SU-DHL-6 (cell line): ENCODE results near the gene TMEM11.

Experiments used
- H2AFZ ChIP-seq: fragments of 200-600 bp; sonication (generic); 2 replicates; pipeline ENCODE4 v1.6.1; 2014; ENCODE audit warnings: low read depth, mild to moderate bottlenecking, moderate library complexity, mixed read lengths, antibody characterized with exemption, low read length; ENCODE audit not compliant: severe bottlenecking
- H3F3A ChIP-seq: fragments of 200-600 bp; shearing (Covaris generic); 2 replicates; pipeline ENCODE4 v1.6.0; 2016; ENCODE audit warnings: antibody characterized with exemption, mild to moderate bottlenecking; ENCODE audit not compliant: insufficient read depth
- H3K27ac ChIP-seq: fragments of 200-600 bp; sonication (generic); 2 replicates; pipeline ENCODE4 v1.5.1; 2016; ENCODE audit warnings: low read depth, mild to moderate bottlenecking, low read length, moderate library complexity, mixed read lengths
- H3K27me3 ChIP-seq: fragments of 200-600 bp; sonication (generic), shearing (Covaris generic); 2 replicates; pipeline ENCODE4 v1.6.0; 2014; ENCODE audit warnings: mild to moderate bottlenecking, low read length
- H3K36me3 ChIP-seq: fragments of 200-600 bp; sonication (generic); 2 replicates; pipeline ENCODE4 v1.6.1; 2014; ENCODE audit warnings: mild to moderate bottlenecking, low read length, mixed read lengths
- H3K4me2 ChIP-seq: fragments of 300-600, 200-600 bp; shearing (Covaris generic), sonication (generic); 2 replicates; pipeline ENCODE4 v1.6.0; 2014; ENCODE audit warnings: low read length, low read depth, mild to moderate bottlenecking; ENCODE audit not compliant: poor library complexity, severe bottlenecking
- H3K4me3 ChIP-seq: fragments of 200-600 bp; sonication (generic); 2 replicates; pipeline ENCODE4 v1.5.1; 2014; ENCODE audit warnings: antibody characterized with exemption, low read length, mild to moderate bottlenecking, mixed read lengths; ENCODE audit not compliant: insufficient read depth, poor library complexity, severe bottlenecking
- H3K79me2 ChIP-seq: fragments of 200-600 bp; sonication (generic); 2 replicates; pipeline ENCODE4 v1.6.1; 2014; ENCODE audit warnings: mild to moderate bottlenecking, low read length, moderate library complexity; ENCODE audit not compliant: insufficient read depth
- H3K9ac ChIP-seq: fragments of 200-600 bp; sonication (generic); 2 replicates; pipeline ENCODE4 v1.7.0; 2014; ENCODE audit warnings: mild to moderate bottlenecking, low read length
- H3K9me2 ChIP-seq: fragments of 200-600 bp; sonication (generic); replicated peaks from 2 replicates; pipeline ENCODE4 v1.6.1; 2014; ENCODE audit warnings: low read length; ENCODE audit not compliant: insufficient read depth
- H3K9me3 ChIP-seq: fragments of 200-600 bp; sonication (generic); 2 replicates; pipeline ENCODE4 v1.6.1; 2014; ENCODE audit warnings: low read length, mixed read lengths; ENCODE audit not compliant: insufficient read depth
- H4K20me1 ChIP-seq: fragments of 200-600 bp; sonication (generic); 2 replicates; pipeline ENCODE4 v1.6.1; 2014; ENCODE audit warnings: low read depth, mild to moderate bottlenecking, antibody characterized with exemption, low read length, moderate library complexity, mixed read lengths
- CTCF ChIP-seq: fragments of 200-600 bp; sonication (generic); IDR thresholded peaks from one replicate; pipeline ENCODE4 v1.5.1; 2017; ENCODE audit warnings: antibody characterized with exemption, mild to moderate bottlenecking, low read length, moderate library complexity; ENCODE audit not compliant: insufficient read depth, poor library complexity, severe bottlenecking
- EZH2phosphoT487 ChIP-seq: fragments of 200-600 bp; sonication (generic), shearing (Covaris generic); conservative IDR thresholded peaks from 2 replicates; pipeline ENCODE4 v1.6.1; 2018; ENCODE audit warnings: mild to moderate bottlenecking, antibody characterized with exemption, low read length, moderate library complexity, mixed read lengths

Gene TMEM11

GRCh38 chr17:21152731-21153130 is 61.2 kb downstream of the TMEM11 start:
- Histone ChIP-seq H3K9me2 (no peaks in the 10 kb centered on the region), H3K27ac (no peak overlapping the region), H3K4me3 (no peak overlapping the region), H4K20me1 (no peaks in the 10 kb centered on the region), H3K79me2 (no peaks in the 10 kb centered on the region), H3K9me3 (peaks cover 9% of the 10 kb centered on the region; the same call in 1 of the 2 replicates), H3K27me3 (no peaks in the 10 kb centered on the region), H3F3A (no peaks in the 10 kb centered on the region), H3K36me3 (no peaks in the 10 kb centered on the region), H2AFZ (no peak overlapping the region), H3K4me2 (no peak overlapping the region), H3K9ac (no peak overlapping the region)
- TF ChIP-seq CTCF (no peak), EZH2phosphoT487 (no peak)

GRCh38 chr17:21149621-21150020 is 64.3 kb downstream of the TMEM11 start:
- no peak overlapping the region for H3K4me3 ChIP-seq
- no peaks in the 10 kb centered on the region for H3K79me2 ChIP-seq
- no peak overlapping the region for H2AFZ ChIP-seq
- no peaks in the 10 kb centered on the region for H3F3A ChIP-seq
- H3K27ac ChIP-seq = no peak overlapping the region
- no peaks in the 10 kb centered on the region for H3K27me3 ChIP-seq
- no peaks in the 10 kb centered on the region for H3K36me3 ChIP-seq
- TF ChIP-seq EZH2phosphoT487 (no peak), CTCF (no peak)
- H3K9me2 ChIP-seq = no peaks in the 10 kb centered on the region
- H3K4me2 ChIP-seq = no peak overlapping the region
- H3K9me3 ChIP-seq = peaks cover 9% of the 10 kb centered on the region; the same call in 1 of the 2 replicates
- no peaks in the 10 kb centered on the region for H4K20me1 ChIP-seq
- no peak overlapping the region for H3K9ac ChIP-seq
